GM19372 (cell line): ENCODE measurements around the gene SAMMSON.

ENCODE experiments used
- ATAC-seq: cut with Tn5 transposase; IDR thresholded peaks from one replicate; pipeline ENCODE4 v1.9.1; 2021; ENCODE audit warnings: mild to moderate bottlenecking, low read depth, moderate library complexity; ENCODE audit not compliant: unreplicated experiment

Gene SAMMSON

DNA sequence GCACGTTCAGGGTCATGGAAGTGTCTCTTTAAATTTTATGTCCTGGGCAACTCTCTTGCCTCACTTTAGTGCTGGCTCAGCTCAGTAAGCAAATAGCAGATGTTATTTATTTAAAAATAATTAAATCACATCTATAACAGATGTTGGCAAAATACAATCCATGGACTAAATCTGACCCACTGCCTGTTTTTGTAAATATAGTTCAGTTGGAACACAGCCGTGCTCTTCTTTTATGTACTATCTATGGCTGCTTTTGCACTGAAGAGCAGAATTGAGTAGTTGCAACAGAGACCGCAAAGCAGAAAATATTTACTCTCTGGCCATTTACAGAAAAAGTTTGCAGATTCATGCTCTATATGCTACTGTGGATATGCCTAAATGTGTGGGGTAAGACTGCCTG is 79.2 kb downstream of the SAMMSON start:
- ATAC-seq, result no peak

DNA sequence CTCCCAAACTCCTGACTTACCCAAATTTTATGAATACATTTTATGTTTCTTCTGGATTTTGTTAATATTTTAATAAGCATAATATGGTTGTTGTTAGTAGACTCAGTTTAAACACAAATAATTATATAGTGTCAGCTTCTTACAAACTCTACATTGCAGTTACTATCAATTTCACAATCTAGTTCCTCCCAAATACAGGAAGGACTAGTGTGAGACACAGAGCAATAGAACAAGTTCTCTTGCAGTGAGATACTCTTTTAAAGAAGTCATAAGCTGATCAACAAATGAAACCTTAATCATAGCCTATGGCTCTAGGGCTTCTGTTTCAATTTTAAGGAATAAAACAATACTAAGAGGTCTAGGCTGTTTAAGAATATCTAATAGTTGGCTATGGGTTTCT is 86.1 kb downstream of the SAMMSON start:
- ATAC-seq, result no peak

DNA sequence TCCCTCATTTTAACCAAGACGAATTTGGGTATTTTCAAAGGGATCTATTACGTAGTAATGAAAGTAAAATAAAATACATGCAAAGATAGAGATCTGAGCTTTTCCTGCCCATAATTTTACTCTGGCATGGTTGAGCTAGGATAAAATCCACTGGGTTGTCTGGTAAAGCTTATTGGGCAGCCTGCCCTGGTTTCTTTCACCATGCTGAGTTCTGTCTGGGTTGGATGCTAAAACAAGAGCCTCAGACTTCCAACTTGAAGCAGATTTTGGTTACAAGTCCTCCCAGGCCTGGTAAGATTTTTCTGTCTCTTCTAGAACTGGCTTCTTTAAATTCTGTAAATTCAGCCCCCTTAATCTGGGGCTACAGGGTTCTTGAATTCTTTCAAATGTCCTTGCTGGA is 86.8 kb downstream of the SAMMSON start:
- no peak for ATAC-seq

- ATAC-seq, result no peak
These were observed 90.9 kb downstream of the SAMMSON start for GRCh38 chr3:70090322-70090913.

DNA sequence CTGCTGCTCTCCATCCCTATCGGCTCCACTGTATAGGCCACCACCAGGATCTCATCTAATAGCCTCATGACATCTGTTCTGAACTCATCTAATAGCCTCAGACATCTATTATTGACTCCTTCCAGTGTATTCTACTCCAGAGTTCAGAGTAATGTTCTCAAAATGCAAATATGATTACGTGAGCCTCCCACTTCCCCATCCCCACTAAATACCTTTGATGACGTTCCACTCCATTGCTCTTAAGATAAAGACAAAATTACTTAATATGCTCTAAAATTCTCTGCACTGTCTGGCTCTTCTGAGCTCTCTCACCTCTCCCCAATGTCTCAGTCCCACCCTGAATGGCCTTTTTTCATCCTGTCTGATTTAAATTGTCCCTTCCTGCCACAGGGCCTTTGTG is 94.7 kb downstream of the SAMMSON start:
- no peak for ATAC-seq

GRCh38 chr3:70095260-70095659 is 95.7 kb downstream of the SAMMSON start:
- ATAC-seq, result no peak

DNA sequence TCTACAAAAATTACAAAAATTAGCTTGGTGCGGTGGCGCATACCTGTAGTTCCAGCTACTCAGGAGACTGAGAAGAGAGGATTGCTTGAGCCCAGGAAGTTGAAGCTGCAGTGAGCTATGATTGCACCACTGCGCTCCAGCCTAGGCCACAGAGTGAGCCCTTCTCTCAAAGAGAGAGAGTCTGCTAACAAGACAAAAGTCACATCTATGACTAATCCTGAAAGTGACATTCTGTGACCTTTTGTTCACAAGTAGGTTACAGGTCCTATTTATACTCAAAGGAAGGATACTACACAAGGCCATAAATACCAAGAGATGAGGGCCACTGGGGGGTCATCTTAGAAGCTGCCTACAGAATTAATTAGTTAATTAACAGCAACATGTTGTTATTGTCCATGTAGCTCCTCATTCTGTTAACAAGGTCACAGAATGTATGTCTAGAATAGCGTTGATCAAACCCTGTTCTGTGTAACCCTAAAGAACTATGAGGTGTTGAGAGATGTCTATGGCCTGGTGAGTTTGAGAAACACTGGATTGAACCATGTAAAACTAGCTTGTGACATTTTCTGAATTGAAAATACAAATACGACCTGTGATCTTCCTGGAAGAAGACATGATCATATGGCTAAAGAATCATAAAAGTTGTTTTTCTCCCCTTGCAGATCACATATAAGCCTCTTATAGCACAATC is 97.0 kb downstream of the SAMMSON start:
- peak; percentile 76 for ATAC-seq

DNA sequence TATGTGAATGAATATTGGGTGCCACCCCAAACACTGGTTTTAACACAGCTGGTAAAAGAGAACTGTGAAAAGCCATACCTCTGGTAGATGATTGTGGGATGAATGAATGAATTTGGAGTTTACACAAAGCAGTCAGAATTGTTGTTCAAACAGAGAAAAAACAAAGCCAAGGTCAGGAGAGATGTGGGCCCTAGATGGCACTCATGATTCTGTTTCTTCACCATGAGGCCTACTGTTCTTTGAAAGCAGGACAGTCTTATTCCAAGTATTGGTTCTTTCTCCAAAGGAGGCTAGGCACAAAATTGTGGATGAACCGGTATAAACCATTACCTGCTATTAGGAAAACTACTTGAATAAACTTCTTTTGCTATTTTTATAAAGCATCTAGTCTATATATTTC is 97.6 kb downstream of the SAMMSON start:
- no peak for ATAC-seq

- ATAC-seq, result no peak
These were observed 108.5 kb downstream of the SAMMSON start for GRCh38 chr3:70108072-70108471.

DNA sequence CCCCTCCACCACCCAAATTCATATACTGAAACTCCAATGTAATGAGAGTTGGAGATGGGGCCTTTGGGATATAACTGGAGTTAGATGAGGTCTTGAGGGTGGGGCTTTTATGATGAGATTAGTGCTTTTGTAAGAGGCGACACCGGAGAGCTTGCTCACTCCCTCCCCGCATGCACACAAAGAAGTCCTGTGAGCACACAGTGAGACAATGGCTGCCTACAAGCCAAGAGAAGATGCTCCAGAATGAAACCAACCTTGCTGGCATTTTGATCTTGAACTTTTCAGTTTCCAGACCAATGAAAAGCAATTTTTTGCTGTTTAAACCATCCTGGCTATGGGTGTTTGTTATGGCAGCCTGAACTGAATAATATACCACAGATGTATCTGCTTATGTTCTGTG is 109.0 kb downstream of the SAMMSON start:
- ATAC-seq, result no peak

- ATAC-seq, result no peak
These were observed 110.5 kb downstream of the SAMMSON start for GRCh38 chr3:70110066-70110465.

DNA sequence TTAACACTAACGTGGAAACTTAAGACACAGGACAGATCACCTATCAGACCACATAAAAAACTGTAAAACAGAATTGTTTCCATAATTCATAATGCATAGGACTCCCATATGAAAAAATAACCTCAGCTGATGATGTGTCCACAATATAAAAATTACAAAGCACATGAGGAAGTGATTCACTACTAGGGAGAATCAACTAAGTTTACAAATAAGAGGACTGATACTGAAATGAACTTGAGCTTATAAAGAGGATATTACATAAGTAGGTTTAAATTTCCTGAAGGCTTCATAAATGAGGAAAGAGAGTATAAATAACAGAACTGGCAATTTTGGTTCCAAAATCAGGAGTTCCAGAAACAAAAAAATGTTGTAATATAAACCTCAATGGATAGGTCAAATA is 111.9 kb downstream of the SAMMSON start:
- ATAC-seq, result no peak

DNA sequence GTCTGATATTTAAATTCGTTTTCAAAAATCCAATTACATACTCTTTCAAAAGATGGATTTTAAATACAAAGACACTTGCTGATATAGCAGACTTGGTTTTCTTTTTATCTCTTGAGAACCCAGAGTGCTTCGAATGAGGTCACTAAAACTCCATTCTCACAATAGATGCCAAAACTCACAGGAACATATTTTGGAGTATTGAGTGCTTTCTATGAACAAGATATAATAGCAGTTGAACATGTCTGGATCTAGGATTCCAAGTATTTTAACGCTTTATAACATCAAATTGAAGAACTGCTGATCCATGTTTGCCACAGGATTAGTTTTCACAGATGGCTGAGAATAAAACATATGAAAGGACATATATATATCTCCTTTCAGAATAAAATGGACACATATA is 113.2 kb downstream of the SAMMSON start:
- ATAC-seq, result no peak

DNA sequence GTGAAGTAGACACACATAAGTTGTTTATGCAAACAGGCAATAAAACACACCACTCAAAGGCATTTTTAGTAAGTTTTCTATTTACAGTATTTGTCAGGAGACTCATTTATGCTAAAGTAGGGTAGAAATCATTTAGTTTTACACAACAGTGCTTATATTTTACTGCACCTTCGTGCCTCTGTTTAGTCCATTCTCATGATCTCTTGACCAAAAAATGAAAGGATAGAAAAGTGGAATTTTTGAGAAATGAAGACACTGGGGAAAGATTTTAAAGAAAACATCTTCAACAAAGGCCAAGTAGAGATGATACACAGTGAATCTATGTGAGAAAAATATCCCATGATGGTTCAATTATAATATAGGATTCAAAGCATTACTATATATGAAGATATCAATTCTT is 114.9 kb downstream of the SAMMSON start:
- ATAC-seq, result no peak

- ATAC-seq, result no peak
These were observed 120.3 kb downstream of the SAMMSON start for GRCh38 chr3:70119879-70120278.
